SJSA1 (cell line): Measurements from ENCODE around the gene ANKDD1B. TPM values are rescaled to one million over a fixed set of nuclear protein-coding genes. Genes with fewer than 3 reads are reported as not detected.

Source experiments
- DNase-seq, 2 experiments: peaks; one replicate each; pipeline ENCODE4 v3.0.0-alpha.2; 2015 to 2020; ENCODE audit warnings: low spot score in 2 of 2, low read depth in 1 of 2
- H3K27ac ChIP-seq: fragments of 250-450 bp; sonication (Bioruptor Pico); 2 replicates; pipeline ENCODE4 v1.5.1; 2020; ENCODE audit warnings: mild to moderate bottlenecking, moderate library complexity
- H3K27me3 ChIP-seq: fragments of 250-450 bp; sonication (Bioruptor Pico); replicated peaks from 2 replicates; pipeline ENCODE4 v1.5.1; 2020; ENCODE audit warnings: mild to moderate bottlenecking, moderate library complexity
- H3K36me3 ChIP-seq: fragments of 250-450 bp; sonication (Bioruptor Pico); 2 replicates; pipeline ENCODE4 v1.5.1; 2020; ENCODE audit warnings: mild to moderate bottlenecking
- H3K4me1 ChIP-seq: fragments of 250-450 bp; sonication (Bioruptor Pico); replicated peaks from 2 replicates; pipeline ENCODE4 v1.6.1; 2021; ENCODE audit warnings: mild to moderate bottlenecking
- H3K4me3 ChIP-seq: fragments of 250-450 bp; sonication (Bioruptor Pico); 2 replicates; pipeline ENCODE4 v1.5.1; 2020; ENCODE audit warnings: mild to moderate bottlenecking
- H3K9me3 ChIP-seq: fragments of 250-450 bp; sonication (Bioruptor Pico); replicated peaks from 2 replicates; pipeline ENCODE4 v1.5.1; 2020; ENCODE audit warnings: mild to moderate bottlenecking
- total RNA-seq: library from RNA; depleted of rRNA; stranded (reverse); fragments of >200 nt; shearing (Covaris generic); gene quantifications from 2 replicates; pipeline ENCODE4 v1.2.3, GENCODE V29; 2014; rRNA removed

Gene ANKDD1B
- total RNA-seq, 1 experiment from 2014 or later = 0.29 TPM

DNA sequence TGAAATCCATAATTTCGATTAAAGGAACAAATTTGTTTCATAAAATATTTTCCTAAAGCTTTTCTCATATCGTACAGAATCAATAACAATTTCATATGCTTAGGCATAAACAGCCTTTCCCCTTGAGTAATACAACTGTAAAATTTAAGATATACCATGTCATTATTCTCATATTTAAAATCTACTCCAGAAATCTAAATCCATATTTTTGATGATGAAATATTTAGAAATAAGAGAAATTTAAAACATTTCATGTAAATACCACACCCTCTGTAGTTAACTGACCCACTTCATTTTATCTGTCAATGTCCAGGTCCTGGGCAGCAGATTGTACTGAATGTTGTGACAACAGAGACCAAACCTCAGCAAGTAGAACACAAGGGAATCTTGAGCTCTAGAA lies 100.8 kb downstream of the ANKDD1B start:
- no peaks in the 10 kb centered on the region for H3K9me3 ChIP-seq
- peaks cover 5% of the 10 kb centered on the region; the same call in 1 of the 2 replicates for H3K4me1 ChIP-seq
- peaks cover 39% of the 10 kb centered on the region for H3K36me3 ChIP-seq
- no peaks in the 10 kb centered on the region for H3K27me3 ChIP-seq
- no peak overlapping the region for H3K27ac ChIP-seq
- H3K4me3 ChIP-seq = no peak overlapping the region
- DNase-seq = no peak

DNA sequence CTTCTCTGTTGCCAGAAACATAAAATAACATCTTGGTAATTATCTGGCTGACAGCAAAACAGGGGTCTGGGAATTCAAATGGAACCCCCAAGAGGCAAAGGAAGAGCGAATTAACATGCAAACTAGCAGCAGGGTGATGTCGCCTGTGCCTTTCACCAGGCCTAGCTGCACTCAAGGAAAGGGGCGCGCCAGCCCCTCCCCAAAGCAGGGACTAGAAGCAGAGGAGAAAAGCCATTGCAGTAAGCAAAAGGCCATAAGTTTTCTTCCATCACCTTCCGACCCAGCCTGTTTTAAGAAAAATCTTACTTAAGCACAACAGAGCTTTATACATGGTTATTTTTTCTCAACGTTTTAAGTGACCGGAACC lies 105.4 kb downstream of the ANKDD1B start:
- peaks cover 11% of the 10 kb centered on the region for H3K36me3 ChIP-seq
- H3K4me3 ChIP-seq = peak overlapping the region; percentile 69
- peak overlapping the region; percentile 74 for H3K27ac ChIP-seq
- DNase-seq = no peak
- no peaks in the 10 kb centered on the region for H3K27me3 ChIP-seq
- H3K9me3 ChIP-seq = no peaks in the 10 kb centered on the region
- H3K4me1 ChIP-seq = peaks cover 5% of the 10 kb centered on the region; the same call in 1 of the 2 replicates

DNA sequence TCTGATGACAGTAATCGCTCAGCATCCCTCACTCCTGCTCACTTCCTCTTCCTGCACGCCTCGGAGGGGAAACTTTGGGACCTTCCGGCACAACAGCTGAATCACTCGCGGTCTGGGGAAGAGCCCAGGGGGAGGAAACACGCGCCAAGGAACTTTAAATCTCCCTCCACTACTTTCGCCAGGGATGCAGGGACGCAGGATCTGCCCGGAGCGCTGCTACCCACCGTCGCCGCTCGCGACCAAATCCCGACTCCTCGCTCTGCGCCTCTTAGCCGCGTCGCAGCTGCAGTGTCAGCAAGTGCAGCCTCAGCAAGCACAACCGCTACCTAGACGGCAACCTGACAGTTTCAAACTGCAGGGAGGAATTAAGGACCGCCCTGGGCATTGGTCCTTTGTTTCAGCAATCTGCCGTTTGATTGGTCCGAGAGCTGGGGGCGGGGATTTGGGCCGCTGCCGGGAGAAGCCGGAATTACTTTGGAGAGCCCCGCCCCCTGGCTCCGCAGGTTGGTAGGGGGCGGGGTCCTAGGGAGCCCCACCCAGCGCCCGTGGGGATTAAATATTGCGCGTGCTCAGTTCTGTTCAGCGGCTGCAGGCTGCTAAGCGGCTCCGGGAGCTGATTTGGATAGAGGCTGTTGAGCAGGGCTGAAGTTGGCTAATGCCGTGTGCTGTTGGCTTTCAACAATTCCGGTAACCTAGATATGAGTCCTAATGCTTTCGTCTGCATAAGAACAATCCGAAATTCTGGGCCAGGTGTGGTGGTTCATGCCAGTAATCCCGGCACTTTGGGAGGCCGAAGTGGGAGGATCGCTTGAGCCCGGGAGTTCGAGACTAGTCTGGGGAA lies 106.0 kb downstream of the ANKDD1B start, which contains the start of gene POC5:
Gene POC5, minus strand, starts transcription at position 356 of the 841 bp plus-strand sequence. CDS start 4,500 bp downstream, outside the sequence.
- Histone ChIP-seq H3K4me1 (peaks cover 5% of the 10 kb centered on the region; the same call in 1 of the 2 replicates), H3K27ac (peak within 1 kb of the TSS; percentile 74), H3K9me3 (no peaks in the 10 kb centered on the region), H3K4me3 (peak within 1 kb of the TSS; percentile 69), H3K27me3 (no peaks in the 10 kb centered on the region), H3K36me3 (peaks cover 8% of the 10 kb centered on the region)
- DNase-seq = peak; percentile 97 to 99

DNA sequence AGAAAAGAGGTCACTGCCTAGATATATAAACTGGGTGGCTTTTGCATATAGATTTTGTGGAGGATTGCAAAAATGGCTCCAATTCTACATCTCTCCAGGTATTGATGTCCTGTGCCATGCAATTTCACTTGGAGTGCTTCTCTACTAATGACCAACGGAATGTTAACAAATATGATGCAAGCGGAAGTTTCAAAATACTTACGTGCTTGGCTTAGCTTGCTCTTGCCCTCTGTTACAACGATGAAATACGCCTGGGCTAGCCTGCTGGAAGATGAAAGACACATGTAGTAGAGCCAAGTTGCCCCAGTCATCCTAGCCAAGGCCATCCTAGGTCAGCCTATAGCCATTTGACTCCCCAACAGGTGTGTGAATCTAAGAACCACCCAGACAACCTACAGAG lies 109.6 kb downstream of the ANKDD1B start:
- no peaks in the 10 kb centered on the region for H3K9me3 ChIP-seq
- H3K27ac ChIP-seq = no peak overlapping the region
- DNase-seq = no peak
- peaks cover 2% of the 10 kb centered on the region; the same call in 1 of the 2 replicates for H3K4me1 ChIP-seq
- H3K36me3 ChIP-seq = no peaks in the 10 kb centered on the region
- H3K4me3 ChIP-seq = no peak overlapping the region
- H3K27me3 ChIP-seq = no peaks in the 10 kb centered on the region

Other genes with a start within 250 kb of the ANKDD1B start
- gene CERT1, start 99.8 kb upstream of the ANKDD1B start, total RNA-seq = 16.1 and 16.7 TPM in 2 replicates
- 30.5 and 34.8 TPM in 2 replicates for gene POLK, start 99.6 kb upstream of the ANKDD1B start, total RNA-seq
- 27.9 and 29.6 TPM in 2 replicates for gene POC5, start 106.0 kb downstream of the ANKDD1B start, total RNA-seq